A673 (cell line): ENCODE results near the gene DIP2C. TPM values are rescaled to one million over a fixed set of nuclear protein-coding genes. Genes with fewer than 3 reads are reported as not detected.

ENCODE experiments used
- BruUV-seq: library from RNA; stranded (reverse); fragments of 400-500 nt; replicated peaks from 2 replicates; lab custom pipeline; 2021; lab: Mats Ljungman, UMichigan
- CTCF ChIA-PET: fragments of 300-600 bp; sonication (Branson Sonifier 250); formaldehyde crosslinking; loops from one replicate; lab custom pipeline; 2022; ENCODE audit warnings: antibody characterized with exemption; lab: Charles Lee
- POLR2A ChIA-PET: fragments of 300-600 bp; sonication (Branson Sonifier 250); formaldehyde crosslinking; loops from one replicate; lab custom pipeline; 2022; ENCODE audit warnings: antibody characterized with exemption; ENCODE audit not compliant: low non-redundant PET; lab: Charles Lee
- DNase-seq: peaks from one replicate; pipeline ENCODE4 v3.0.0-alpha.2; 2015; ENCODE audit warnings: low spot score
- H3K27ac ChIP-seq: fragments of 200-600 bp; sonication (generic); 2 replicates; pipeline ENCODE4 v1.5.1; 2016; ENCODE audit warnings: mixed run types, low read depth, mild to moderate bottlenecking, mixed read lengths, antibody characterized with exemption, low read length; ENCODE audit not compliant: poor library complexity, severe bottlenecking
- H3K27me3 ChIP-seq: fragments of 200-600 bp; sonication (generic); replicated peaks from 2 replicates; pipeline ENCODE4 v1.6.1; 2017; ENCODE audit warnings: mixed run types, low read depth, mild to moderate bottlenecking, mixed read lengths, antibody characterized with exemption, low read length; ENCODE audit not compliant: insufficient read depth, poor library complexity
- H3K36me3 ChIP-seq: fragments of 200-600 bp; sonication (generic); 2 replicates; pipeline ENCODE4 v1.6.1; 2016; ENCODE audit warnings: mixed run types, mild to moderate bottlenecking, mixed read lengths, antibody characterized with exemption, low read length; ENCODE audit not compliant: insufficient read depth, poor library complexity, severe bottlenecking
- H3K4me1 ChIP-seq: fragments of 200-600 bp; sonication (generic); 2 replicates; pipeline ENCODE4 v1.6.1; 2017; ENCODE audit warnings: mixed run types, mild to moderate bottlenecking, mixed read lengths, antibody characterized with exemption, low read length; ENCODE audit not compliant: insufficient read depth, poor library complexity, severe bottlenecking
- H3K4me3 ChIP-seq: fragments of 200-600 bp; sonication (generic); 2 replicates; pipeline ENCODE4 v1.5.1; 2016; ENCODE audit warnings: low read depth, mixed run types, mild to moderate bottlenecking, mixed read lengths, low read length; ENCODE audit not compliant: poor library complexity, severe bottlenecking
- H3K9me3 ChIP-seq: fragments of 200-600 bp; sonication (generic); 2 replicates; pipeline ENCODE4 v1.6.1; 2016; ENCODE audit warnings: mixed run types, low read depth, mild to moderate bottlenecking, mixed read lengths, antibody characterized with exemption, low read length; ENCODE audit not compliant: poor library complexity, severe bottlenecking
- CTCF ChIP-seq: fragments of 300-800, 200-600 bp; sonication (generic); conservative IDR thresholded peaks from 2 replicates; pipeline ENCODE4 v1.5.1; 2017; ENCODE audit warnings: low read depth, mild to moderate bottlenecking, antibody characterized with exemption, low read length, moderate library complexity, mixed read lengths
- EZH2 ChIP-seq: fragments of 200-600 bp; sonication (generic); IDR thresholded peaks from 2 replicates; pipeline ENCODE4 v1.6.1; 2017; ENCODE audit warnings: borderline replicate concordance, low read depth, mild to moderate bottlenecking, mixed read lengths, antibody characterized with exemption, low read length; ENCODE audit not compliant: poor library complexity, severe bottlenecking
- intact Hi-C: fragments of 100-400 bp; cut with micrococcal nuclease; formaldehyde crosslinking; loops from one replicate; pipeline ENCODE4 v1.10.0; 2022; ENCODE audit not compliant: unreplicated experiment
- total RNA-seq: library from RNA; stranded (reverse); gene quantifications from 2 replicates; pipeline ENCODE4 v1.2.3, GENCODE V29; 2021

The DIP2C gene
- total RNA-seq, 1 experiment from 2014 or later, result 13.2 TPM

- CTCF ChIA-PET, result no interaction called here
- intact Hi-C loops, result no loop called here
- TF ChIP-seq EZH2 (no peak), CTCF (no peak)
Measured at GRCh38 chr10:499991-500390, 189.5 kb downstream of the DIP2C start.

GRCh38 chr10:498760-499435 is 190.6 kb downstream of the DIP2C start:
- BruUV-seq, result no TSS peak
- no peak overlapping the region for H3K27ac ChIP-seq
- TF ChIP-seq EZH2 (no peak), CTCF (no peak)
- no peaks in the 10 kb centered on the region for H3K36me3 ChIP-seq
- intact Hi-C loops, result no loop called here
- H3K9me3 ChIP-seq, result no peaks in the 10 kb centered on the region
- DNase-seq, result no peak
- CTCF ChIA-PET, result no interaction called here
- H3K4me3 ChIP-seq, result no peak overlapping the region
- POLR2A ChIA-PET, result no interaction called here
- H3K27me3 ChIP-seq, result no peaks in the 10 kb centered on the region
- no peaks in the 10 kb centered on the region for H3K4me1 ChIP-seq

More at GRCh38 chr10:499991-500390, 189.5 kb downstream of the DIP2C start:
- POLR2A ChIA-PET, result no interaction called here
- no peaks in the 10 kb centered on the region for H3K36me3 ChIP-seq
- H3K9me3 ChIP-seq, result no peaks in the 10 kb centered on the region
- no peak overlapping the region for H3K4me3 ChIP-seq
- H3K4me1 ChIP-seq, result no peaks in the 10 kb centered on the region
- no peaks in the 10 kb centered on the region for H3K27me3 ChIP-seq
- no TSS peak for BruUV-seq
- no peak overlapping the region for H3K27ac ChIP-seq
- DNase-seq, result no peak

- intact Hi-C loops, result no loop called here
- no peak for TF ChIP-seq EZH2
- TF ChIP-seq CTCF, result no peak
- ChIA-PET CTCF (no interaction called here), POLR2A (no interaction called here)
- no TSS peak for BruUV-seq
- no peak overlapping the region for H3K4me3 ChIP-seq
- no peaks in the 10 kb centered on the region for H3K27me3 ChIP-seq
- H3K36me3 ChIP-seq, result no peaks in the 10 kb centered on the region
- DNase-seq, result no peak
- H3K9me3 ChIP-seq, result no peaks in the 10 kb centered on the region
- no peak overlapping the region for H3K27ac ChIP-seq
- H3K4me1 ChIP-seq, result no peaks in the 10 kb centered on the region
Measured at GRCh38 chr10:497898-498451, 191.5 kb downstream of the DIP2C start.
